Upper lobe of right lung (tissue), 1 donor: ENCODE results near the gene NXT1. TPM values are rescaled to one million over a fixed set of nuclear protein-coding genes. Genes with fewer than 3 reads are reported as not detected.

Source experiments
- ATAC-seq: fragments of 200-7000 bp; cut with Tn5 transposase; one replicate; pipeline ENCODE4 v1.9.1; 2020; ENCODE audit warnings: mild to moderate bottlenecking, moderate library complexity
- DNase-seq: peaks from one replicate; pipeline ENCODE4 v3.0.0-alpha.2; 2020
- H3K27ac ChIP-seq: fragments of 200-600 bp; one replicate; pipeline ENCODE4 v1.8.0; 2022
- H3K27me3 ChIP-seq: fragments of 200-600 bp; one replicate; pipeline ENCODE4 v1.8.0; 2022; ENCODE audit warnings: mild to moderate bottlenecking
- H3K36me3 ChIP-seq: fragments of 200-600 bp; one replicate; pipeline ENCODE4 v1.8.0; 2022
- H3K4me1 ChIP-seq: fragments of 200-600 bp; one replicate; pipeline ENCODE4 v1.8.0; 2022
- H3K4me3 ChIP-seq: fragments of 200-600 bp; one replicate; pipeline ENCODE4 v1.8.0; 2022; ENCODE audit warnings: mild to moderate bottlenecking
- H3K9me3 ChIP-seq: fragments of 200-600 bp; one replicate; pipeline ENCODE4 v1.8.0; 2022
- intact Hi-C: fragments of 100-400 bp; cut with DNase I; formaldehyde crosslinking; loops from one replicate; pipeline ENCODE4 v1.11.0; 2022
- total RNA-seq: library from RNA; stranded (reverse); fragmentation: NEBNext Ultra II Directional; extraction: Animal tissue kit (Norgen Biotek cat#: 25700); gene quantifications from one replicate; pipeline ENCODE4 v1.2.1, GENCODE V29; 2021
- TF ChIP-seq, protein P1 (sequence below): fragments of 200-600 bp; IDR thresholded peaks from one replicate; pipeline ENCODE4 v1.8.0; 2022; ENCODE audit warnings: antibody characterized with exemption
- donor health status: DM: no; HTN: yes; CAD: no; lungs with severe emphysema.

Gene NXT1
- total RNA-seq, 1 donor from 2014 or later = 16.2 TPM

DNA sequence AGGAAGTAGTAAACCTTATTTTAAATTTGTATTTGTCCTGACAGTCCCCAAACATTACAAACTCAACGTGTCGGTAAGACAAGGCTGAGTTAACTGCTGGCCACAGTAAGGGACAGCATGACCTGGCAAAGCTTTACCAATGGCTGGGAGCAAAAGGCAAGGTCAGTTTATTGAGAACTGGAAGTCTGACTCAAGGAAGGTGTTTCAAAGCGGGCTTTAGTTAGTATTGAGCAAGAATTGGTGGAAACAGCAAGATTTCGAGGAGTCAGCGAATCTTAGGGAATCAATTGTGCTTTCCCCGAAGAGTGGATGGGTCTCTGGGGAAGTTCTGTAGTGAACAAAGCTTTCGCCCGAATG lies 10.5 kb downstream of the NXT1 start:
- intact Hi-C loops = no loop called here
- TF ChIP-seq, protein P1, sequence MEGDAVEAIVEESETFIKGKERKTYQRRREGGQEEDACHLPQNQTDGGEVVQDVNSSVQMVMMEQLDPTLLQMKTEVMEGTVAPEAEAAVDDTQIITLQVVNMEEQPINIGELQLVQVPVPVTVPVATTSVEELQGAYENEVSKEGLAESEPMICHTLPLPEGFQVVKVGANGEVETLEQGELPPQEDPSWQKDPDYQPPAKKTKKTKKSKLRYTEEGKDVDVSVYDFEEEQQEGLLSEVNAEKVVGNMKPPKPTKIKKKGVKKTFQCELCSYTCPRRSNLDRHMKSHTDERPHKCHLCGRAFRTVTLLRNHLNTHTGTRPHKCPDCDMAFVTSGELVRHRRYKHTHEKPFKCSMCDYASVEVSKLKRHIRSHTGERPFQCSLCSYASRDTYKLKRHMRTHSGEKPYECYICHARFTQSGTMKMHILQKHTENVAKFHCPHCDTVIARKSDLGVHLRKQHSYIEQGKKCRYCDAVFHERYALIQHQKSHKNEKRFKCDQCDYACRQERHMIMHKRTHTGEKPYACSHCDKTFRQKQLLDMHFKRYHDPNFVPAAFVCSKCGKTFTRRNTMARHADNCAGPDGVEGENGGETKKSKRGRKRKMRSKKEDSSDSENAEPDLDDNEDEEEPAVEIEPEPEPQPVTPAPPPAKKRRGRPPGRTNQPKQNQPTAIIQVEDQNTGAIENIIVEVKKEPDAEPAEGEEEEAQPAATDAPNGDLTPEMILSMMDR = no peak
- Histone ChIP-seq H3K27ac (peak overlapping the region; percentile 99), H3K9me3 (no peaks in the 10 kb centered on the region), H3K27me3 (no peaks in the 10 kb centered on the region), H3K4me3 (peak overlapping the region; percentile 88), H3K4me1 (peaks cover 37% of the 10 kb centered on the region), H3K36me3 (peaks cover 18% of the 10 kb centered on the region)
- DNase-seq (no peak), ATAC-seq (no peak)

DNA sequence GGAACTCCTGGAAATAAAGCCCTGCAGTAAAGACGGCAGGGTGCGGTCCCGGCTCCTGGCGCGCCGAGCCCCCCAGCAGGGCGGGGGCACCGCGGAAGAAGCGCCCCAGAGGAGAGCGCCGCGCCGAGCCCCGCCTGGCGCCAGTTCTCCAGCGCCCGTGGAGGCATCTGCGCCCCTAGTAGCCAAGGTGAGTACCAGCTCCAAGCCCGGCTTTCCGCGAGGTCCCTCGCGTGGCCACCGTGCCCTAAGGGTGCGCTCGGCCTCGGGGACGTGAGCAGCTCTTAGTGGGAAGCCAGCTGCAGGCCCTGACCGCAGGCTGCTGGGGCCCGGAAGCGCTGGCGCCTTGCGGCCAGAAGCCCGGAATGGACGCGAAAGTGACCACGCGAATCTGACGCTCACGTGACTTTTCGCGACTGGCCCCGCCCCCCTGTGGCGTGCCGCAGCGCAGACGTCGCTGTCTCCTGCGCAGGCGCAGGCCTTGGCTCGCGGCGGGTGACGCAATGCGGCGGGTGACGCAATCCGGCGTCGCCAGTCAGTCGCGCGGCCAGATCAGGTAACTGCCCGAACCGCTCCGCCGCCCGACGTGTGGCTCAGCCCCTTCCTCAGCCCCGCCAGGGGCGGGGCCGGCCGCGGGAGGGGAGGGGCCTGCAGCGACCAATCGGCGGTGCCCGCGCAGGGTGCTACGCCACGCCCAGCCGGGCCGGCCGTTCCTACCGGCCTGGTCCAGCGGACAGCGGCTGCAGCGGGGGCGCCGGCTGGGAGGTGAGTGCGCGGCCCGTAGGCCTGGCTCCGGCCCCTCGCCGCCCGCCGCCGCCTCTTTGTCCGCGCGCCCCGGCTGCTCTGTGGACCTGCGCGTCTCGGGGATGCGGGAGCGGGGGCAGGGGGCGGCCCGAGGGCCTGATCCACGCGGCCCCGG lies 11.1 kb downstream of the NXT1 start, which contains the start of gene GZF1:
Gene GZF1, plus strand, starts transcription at position 707 of the 916 bp plus-strand sequence. CDS start 2,202 bp downstream, outside the sequence.
- peak; percentile 90 for ATAC-seq
- Histone ChIP-seq H3K4me3 (peak within 1 kb of the TSS; percentile 88), H3K27me3 (no peaks in the 10 kb centered on the region), H3K27ac (peak within 1 kb of the TSS; percentile 99), H3K36me3 (peaks cover 19% of the 10 kb centered on the region), H3K4me1 (peaks cover 44% of the 10 kb centered on the region), H3K9me3 (no peaks in the 10 kb centered on the region)
- intact Hi-C loops = no loop called here
- TF ChIP-seq, protein P1 = peak; percentile 8
- peak; percentile 99 for DNase-seq

DNA sequence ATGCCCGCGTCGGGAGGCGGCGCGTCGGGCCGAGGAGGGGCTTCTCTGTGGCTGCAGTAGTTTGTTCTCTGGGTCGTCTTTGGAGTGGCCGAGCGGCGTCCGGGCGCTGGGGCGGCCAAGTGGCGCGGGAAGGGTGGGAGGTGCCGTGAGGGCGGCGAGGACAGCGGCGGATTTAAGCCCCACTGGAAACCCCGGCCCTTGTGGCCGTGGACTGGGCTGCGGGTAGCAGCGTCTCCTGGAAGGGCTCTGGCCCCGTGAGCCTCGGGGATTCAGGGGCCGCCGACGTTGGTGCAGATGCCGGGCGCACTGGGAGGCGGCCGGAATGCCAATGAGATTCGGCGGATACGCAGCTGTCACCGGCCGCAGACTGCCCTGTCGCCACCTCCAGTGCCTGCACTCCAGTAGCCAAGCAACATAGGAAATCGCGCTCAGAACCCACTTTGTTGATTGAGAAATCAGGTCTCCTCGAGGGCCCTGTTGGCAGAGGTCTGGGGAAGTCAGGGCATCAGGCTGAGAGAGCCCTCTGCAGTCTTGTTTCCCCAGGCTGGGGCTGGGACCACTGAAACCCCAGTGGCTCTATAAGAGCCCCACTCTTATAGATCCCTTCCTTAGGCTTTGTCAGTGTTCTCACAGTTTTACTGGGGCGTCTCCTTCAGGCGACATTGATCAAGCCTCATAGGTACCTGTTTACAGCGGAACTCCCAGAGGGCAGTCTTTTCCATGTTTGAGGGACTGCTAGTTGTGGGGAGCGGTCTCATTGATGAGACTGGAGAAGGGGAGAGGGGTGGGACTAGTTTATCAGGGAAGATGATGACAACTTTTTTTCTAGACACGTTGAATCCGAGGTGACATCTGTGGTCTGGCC lies 12.0 kb downstream of the NXT1 start:
- TF ChIP-seq, protein P1 = no peak
- H3K27ac ChIP-seq = peak overlapping the region; percentile 93
- DNase-seq (peak; percentile 86), ATAC-seq (peak; percentile 5)
- H3K4me1 ChIP-seq = peaks cover 46% of the 10 kb centered on the region
- H3K27me3 ChIP-seq = no peaks in the 10 kb centered on the region
- no peaks in the 10 kb centered on the region for H3K9me3 ChIP-seq
- H3K36me3 ChIP-seq = peaks cover 26% of the 10 kb centered on the region
- intact Hi-C loops = no loop called here
- H3K4me3 ChIP-seq = peak overlapping the region; percentile 81

DNA sequence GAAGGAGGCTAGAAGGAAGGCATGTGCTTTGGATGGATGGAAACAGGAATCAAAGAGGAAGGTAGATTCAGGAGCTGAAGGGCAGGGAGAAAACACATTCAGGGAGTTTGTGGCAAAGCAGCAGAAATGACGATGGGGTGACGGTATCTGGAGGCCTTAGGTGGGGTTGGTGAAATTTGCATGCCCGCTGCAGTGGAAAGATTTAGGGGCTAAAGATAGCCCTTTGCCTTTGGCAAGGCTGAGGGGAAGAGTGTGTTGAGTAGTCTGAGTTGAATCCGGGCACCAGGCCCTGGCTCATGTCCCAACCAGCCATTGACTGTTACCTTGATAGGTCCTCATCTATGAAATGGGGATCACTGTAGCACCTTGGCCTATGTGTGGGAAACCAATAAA lies 12.7 kb downstream of the NXT1 start:
- TF ChIP-seq, protein P1 = no peak
- Histone ChIP-seq H3K4me3 (peak overlapping the region; percentile 81), H3K9me3 (no peaks in the 10 kb centered on the region), H3K36me3 (peaks cover 27% of the 10 kb centered on the region), H3K27ac (peak overlapping the region; percentile 93), H3K27me3 (no peaks in the 10 kb centered on the region), H3K4me1 (peaks cover 48% of the 10 kb centered on the region)
- intact Hi-C loops = no loop called here
- no peak for DNase-seq
- no peak for ATAC-seq

DNA sequence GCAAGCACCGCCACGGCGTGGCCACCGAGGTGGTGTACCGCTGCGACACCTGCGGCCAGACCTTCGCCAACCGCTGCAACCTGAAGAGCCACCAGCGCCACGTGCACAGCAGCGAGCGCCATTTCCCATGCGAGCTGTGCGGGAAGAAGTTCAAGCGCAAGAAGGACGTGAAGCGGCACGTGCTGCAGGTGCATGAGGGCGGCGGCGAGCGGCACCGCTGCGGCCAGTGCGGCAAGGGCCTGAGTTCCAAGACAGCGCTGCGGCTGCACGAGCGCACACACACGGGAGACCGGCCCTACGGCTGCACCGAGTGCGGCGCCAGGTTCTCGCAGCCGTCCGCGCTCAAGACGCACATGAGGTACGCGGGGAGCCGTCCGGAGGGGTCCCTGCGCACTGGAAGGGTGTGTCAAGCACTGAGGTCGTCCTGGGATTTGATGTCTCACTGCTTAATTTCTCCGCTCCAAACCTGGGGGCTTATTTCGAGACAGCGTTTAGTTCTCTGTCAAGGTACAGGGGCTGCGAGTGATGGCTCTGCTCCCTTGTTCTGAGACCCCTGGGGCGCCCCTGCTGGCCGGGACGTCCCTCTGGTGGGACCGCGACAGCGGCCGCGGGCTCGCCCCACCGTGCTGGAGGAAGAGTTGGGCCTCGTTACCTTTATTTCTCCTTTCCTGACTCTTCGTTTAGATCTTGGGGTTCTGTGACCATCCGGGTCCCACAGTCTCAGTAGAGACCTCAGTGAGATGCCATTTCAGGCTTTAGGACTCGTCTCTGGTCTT lies 15.0 kb downstream of the NXT1 start:
- H3K36me3 ChIP-seq = peaks cover 48% of the 10 kb centered on the region
- no peak for DNase-seq
- H3K4me3 ChIP-seq = no peak overlapping the region
- H3K9me3 ChIP-seq = no peaks in the 10 kb centered on the region
- H3K27ac ChIP-seq = no peak overlapping the region
- intact Hi-C loops = no loop called here
- no peak for ATAC-seq
- H3K4me1 ChIP-seq = peaks cover 48% of the 10 kb centered on the region
- H3K27me3 ChIP-seq = no peaks in the 10 kb centered on the region
- TF ChIP-seq, protein P1 = no peak
